Measurements from ENCODE around the gene ZNF14.

DNA sequence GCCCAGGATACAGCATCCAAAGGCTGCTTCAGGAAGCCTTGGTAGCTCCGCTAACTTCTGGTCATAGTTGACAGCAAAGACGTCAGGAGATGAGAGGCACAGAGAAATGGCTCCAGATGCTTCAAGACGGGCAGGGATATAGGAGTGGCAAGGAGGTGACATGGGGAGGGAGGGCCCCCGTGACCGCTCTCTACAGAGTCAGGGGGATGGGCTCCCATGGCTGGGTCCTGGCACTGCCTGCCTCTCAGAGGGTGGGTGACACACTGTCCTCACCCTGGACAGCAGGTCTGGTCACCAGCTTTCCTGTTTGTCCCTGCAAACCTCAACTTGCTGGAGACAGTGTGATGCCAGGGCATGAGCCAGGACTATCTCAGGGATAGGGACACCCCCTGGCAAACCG, 10.3 kb upstream of the ZNF14 start:
- TF ChIP-seq CTCF (IDR thresholded peaks at IDR 0.05): no peak
- TF ChIP-seq EP300 (IDR thresholded peaks at IDR 0.05): no peak
- no peak for TF ChIP-seq POLR2A (IDR thresholded peaks at IDR 0.05)
- no peak for TF ChIP-seq POLR2AphosphoS5 (IDR thresholded peaks at IDR 0.05)

Data from gastroesophageal sphincter (tissue), 3 donors.